Endothelial cell (in vitro differentiated cells): ENCODE data around the gene SST. TPM values are rescaled to one million over a fixed set of nuclear protein-coding genes. Genes with fewer than 3 reads are reported as not detected.

Source experiments
- DNase-seq: peaks from one replicate; pipeline ENCODE4 v3.0.0; 2021; ENCODE audit warnings: low spot score
- H3K27ac Mint-ChIP-seq: one replicate; pipeline ENCODE4 v1.8.0; 2021; ENCODE audit warnings: mixed read lengths, inconsistent platforms; ENCODE audit not compliant: unreplicated experiment
- H3K27me3 Mint-ChIP-seq: one replicate; pipeline ENCODE4 v1.8.0; 2021; ENCODE audit warnings: mild to moderate bottlenecking, moderate library complexity, mixed read lengths, inconsistent platforms; ENCODE audit not compliant: unreplicated experiment
- H3K36me3 Mint-ChIP-seq: one replicate; pipeline ENCODE4 v1.8.0; 2021; ENCODE audit warnings: mild to moderate bottlenecking, low read depth, mixed read lengths, inconsistent platforms; ENCODE audit not compliant: unreplicated experiment
- H3K4me1 Mint-ChIP-seq: one replicate; pipeline ENCODE4 v1.8.0; 2021; ENCODE audit warnings: mild to moderate bottlenecking, mixed read lengths, inconsistent platforms; ENCODE audit not compliant: unreplicated experiment
- H3K4me3 Mint-ChIP-seq: one replicate; pipeline ENCODE4 v1.8.0; 2021; ENCODE audit warnings: mild to moderate bottlenecking, mixed read lengths, inconsistent platforms; ENCODE audit not compliant: unreplicated experiment
- H3K9me3 Mint-ChIP-seq: one replicate; pipeline ENCODE4 v1.8.0; 2021; ENCODE audit warnings: mixed read lengths, inconsistent platforms; ENCODE audit not compliant: unreplicated experiment
- CTCF ChIP-seq: fragments of 200-600 bp; sonication (generic); IDR thresholded peaks from one replicate; pipeline ENCODE4 v1.5.0; 2021; ENCODE audit warnings: antibody characterized with exemption; ENCODE audit not compliant: unreplicated experiment
- total RNA-seq: library from RNA; stranded (reverse); fragmentation: NEBNext Ultra II Directional; extraction: Animal tissue kit (Norgen Biotek cat#: 25700); gene quantifications from one replicate; pipeline ENCODE4 v1.2.1, GENCODE V29; 2021; ENCODE audit not compliant: unreplicated experiment

SST gene
- total RNA-seq, 1 donor from 2014 or later, result not detected

DNA sequence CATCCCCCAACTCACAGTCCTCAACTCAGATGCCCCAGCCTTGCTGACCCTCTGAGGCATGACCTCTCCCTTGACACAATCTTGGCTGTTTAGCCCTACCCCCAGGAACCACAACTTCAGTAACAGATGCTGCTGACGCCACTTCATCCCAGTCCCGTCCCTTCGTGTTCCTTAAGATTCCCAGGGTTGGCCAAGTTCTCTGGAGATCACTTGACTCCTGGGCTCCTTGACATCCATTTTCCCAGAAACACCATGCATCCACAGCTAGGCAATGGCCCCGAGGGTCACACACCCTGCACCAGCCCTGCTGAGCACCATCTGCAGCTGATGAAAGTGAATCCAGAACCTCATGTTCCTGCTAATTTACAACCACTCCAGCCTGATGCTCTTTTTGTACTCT, 25.3 kb upstream of the SST start:
- TF ChIP-seq CTCF, result no peak
- Mint-ChIP-seq H3K9me3 (no peaks in the 10 kb centered on the region), H3K27ac (no peak overlapping the region), H3K27me3 (peaks cover 7% of the 10 kb centered on the region), H3K36me3 (no peaks in the 10 kb centered on the region), H3K4me3 (no peak overlapping the region), H3K4me1 (peaks cover 3% of the 10 kb centered on the region)
- DNase-seq, result no peak

DNA sequence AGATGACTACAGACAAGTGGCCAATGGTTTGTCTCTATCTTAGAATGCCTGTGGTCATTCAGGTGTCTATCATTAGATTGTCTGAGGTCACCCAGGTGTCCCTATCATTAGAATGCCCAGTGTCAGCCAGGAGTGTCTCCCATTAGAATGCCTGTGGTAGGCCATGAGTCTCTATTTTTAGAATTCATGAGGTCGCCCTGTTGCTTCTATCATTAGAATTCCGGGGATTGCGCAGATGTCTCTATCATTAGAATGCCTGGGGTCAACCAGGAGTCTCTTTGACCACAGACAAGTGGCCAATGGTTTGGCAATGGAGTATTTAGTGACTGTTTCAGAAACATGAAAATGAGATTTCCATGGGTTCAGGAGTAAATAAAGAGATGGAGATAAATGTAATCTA, 24.6 kb upstream of the SST start:
- Mint-ChIP-seq H3K4me3 (no peak overlapping the region), H3K27me3 (peaks cover 7% of the 10 kb centered on the region), H3K27ac (no peak overlapping the region), H3K36me3 (no peaks in the 10 kb centered on the region), H3K9me3 (no peaks in the 10 kb centered on the region), H3K4me1 (peaks cover 3% of the 10 kb centered on the region)
- DNase-seq, result no peak
- TF ChIP-seq CTCF, result no peak

GRCh38 chr3:187693431-187693830, 23.2 kb upstream of the SST start:
- Mint-ChIP-seq H3K27ac (no peak overlapping the region), H3K27me3 (peaks cover 7% of the 10 kb centered on the region), H3K4me3 (no peak overlapping the region), H3K4me1 (peaks cover 3% of the 10 kb centered on the region), H3K36me3 (no peaks in the 10 kb centered on the region), H3K9me3 (no peaks in the 10 kb centered on the region)
- no peak for TF ChIP-seq CTCF
- no peak for DNase-seq

DNA sequence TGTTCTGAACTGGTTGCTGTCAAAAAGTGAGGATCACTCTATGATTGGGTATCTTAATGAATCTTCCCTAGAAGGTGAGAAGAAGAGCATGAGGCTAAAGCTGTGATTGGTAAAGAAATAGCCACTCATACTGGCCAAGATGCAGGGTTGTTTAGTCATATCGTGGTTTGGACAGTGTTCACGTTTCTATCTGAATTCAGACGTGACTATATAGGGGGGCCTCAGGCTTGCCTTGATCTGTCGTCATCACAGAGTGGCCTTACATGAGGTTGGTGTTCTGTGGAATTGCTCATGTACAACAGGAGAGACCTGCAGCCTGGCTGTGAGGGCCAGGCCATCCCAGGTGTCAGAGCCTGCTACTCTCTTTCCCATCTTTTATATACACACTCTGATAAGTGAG, 19.8 kb upstream of the SST start:
- Mint-ChIP-seq H3K36me3 (no peaks in the 10 kb centered on the region), H3K4me1 (no peaks in the 10 kb centered on the region), H3K27ac (no peak overlapping the region), H3K27me3 (no peaks in the 10 kb centered on the region), H3K9me3 (no peaks in the 10 kb centered on the region), H3K4me3 (no peak overlapping the region)
- DNase-seq, result no peak
- no peak for TF ChIP-seq CTCF

DNA sequence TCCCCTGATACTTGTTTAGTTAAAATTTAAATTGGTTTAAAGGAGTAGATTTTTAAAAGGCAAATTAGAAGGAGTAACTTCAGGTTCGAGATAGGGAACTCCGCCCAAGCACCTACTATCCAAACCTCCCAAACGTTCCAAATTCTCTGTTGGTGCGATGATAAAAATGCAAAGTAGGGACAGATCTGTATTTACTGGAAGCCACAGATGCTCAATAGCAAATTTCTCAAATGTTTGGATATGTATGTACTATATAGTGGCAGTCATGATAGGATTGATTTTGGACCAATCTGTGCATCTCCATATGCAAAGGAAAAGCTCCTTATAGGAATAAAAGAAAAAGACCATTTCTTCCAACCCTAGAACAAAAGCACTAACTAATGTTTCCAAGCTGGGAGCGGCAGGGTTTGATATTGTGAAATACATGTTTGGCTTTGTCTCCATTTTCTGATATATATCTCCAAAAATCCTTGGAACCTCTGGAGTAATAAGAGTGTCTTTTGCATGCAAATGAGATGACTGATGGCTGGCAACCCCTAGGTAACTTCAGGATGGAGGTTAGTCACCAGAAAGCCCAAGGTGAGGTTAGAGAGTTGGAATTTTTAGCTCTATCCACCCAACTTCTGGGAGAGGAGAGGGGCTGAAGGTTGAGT, 16.6 kb upstream of the SST start:
- H3K27ac Mint-ChIP-seq, result no peak overlapping the region
- no peaks in the 10 kb centered on the region for H3K9me3 Mint-ChIP-seq
- TF ChIP-seq CTCF, result no peak
- no peaks in the 10 kb centered on the region for H3K27me3 Mint-ChIP-seq
- DNase-seq, result no peak
- H3K4me3 Mint-ChIP-seq, result no peak overlapping the region
- no peaks in the 10 kb centered on the region for H3K36me3 Mint-ChIP-seq
- H3K4me1 Mint-ChIP-seq, result no peaks in the 10 kb centered on the region
